ENCODE results near the gene CA9.

DNA sequence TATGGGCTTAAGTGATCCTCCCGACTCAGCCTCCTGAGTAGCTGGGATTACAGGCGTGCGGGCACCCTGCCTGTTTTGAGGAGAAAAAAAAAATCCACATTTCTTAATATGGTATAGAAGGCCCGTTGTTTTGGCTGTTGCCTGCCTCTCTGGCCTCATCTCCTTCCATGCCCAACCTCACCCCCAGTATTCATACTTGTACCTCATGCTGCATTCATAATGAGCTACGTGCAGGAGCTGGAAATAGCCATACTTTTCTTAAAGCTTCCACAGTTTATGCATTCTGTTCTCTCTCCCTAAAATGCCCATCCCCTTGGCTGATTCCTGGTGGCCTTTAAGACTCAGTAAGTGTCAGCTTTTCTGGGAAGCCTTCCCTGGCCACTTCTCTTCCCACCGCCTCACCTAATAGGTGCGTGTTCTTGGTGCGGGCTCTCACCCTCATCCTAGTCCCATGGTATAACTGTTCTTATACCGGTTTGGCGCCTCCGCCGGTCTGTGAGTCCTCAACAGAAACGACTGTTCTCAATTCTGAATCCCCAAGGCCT, 18.1 kb downstream of the CA9 start:
- TF ChIP-seq, protein P1, sequence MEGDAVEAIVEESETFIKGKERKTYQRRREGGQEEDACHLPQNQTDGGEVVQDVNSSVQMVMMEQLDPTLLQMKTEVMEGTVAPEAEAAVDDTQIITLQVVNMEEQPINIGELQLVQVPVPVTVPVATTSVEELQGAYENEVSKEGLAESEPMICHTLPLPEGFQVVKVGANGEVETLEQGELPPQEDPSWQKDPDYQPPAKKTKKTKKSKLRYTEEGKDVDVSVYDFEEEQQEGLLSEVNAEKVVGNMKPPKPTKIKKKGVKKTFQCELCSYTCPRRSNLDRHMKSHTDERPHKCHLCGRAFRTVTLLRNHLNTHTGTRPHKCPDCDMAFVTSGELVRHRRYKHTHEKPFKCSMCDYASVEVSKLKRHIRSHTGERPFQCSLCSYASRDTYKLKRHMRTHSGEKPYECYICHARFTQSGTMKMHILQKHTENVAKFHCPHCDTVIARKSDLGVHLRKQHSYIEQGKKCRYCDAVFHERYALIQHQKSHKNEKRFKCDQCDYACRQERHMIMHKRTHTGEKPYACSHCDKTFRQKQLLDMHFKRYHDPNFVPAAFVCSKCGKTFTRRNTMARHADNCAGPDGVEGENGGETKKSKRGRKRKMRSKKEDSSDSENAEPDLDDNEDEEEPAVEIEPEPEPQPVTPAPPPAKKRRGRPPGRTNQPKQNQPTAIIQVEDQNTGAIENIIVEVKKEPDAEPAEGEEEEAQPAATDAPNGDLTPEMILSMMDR (IDR thresholded peaks at IDR 0.05): no peak
- TF ChIP-seq POLR2A (IDR thresholded peaks at IDR 0.05): no peak

Measured in transverse colon (tissue), 3 donors.